Gastrocnemius medialis (tissue), 4 donors: ENCODE data around the gene SIGLEC11. TPM values are rescaled to one million over a fixed set of nuclear protein-coding genes. Genes with fewer than 3 reads are reported as not detected.

Source experiments
- ATAC-seq, 2 donors: fragments of 150-250 bp; one replicate each; pipeline ENCODE4 v1.9.1; 2016
- DNase-seq, 2 donors: peaks; one replicate each; pipeline ENCODE4 v3.0.0-alpha.2; 2019
- H3K27ac ChIP-seq, 4 donors: fragments of 200-600 bp; sonication (generic); 1 replicate in 1 of 4; 2 replicates in 3 of 4; pipeline ENCODE4 v1.5.1; 2016 to 2018; ENCODE audit warnings: mild to moderate bottlenecking in 2 of 4, moderate library complexity in 1 of 4
- H3K27me3 ChIP-seq, 3 donors: fragments of 200-600 bp; sonication (generic) in 2 of 3; 1 replicate in 1 of 3; 2 replicates in 2 of 3; pipeline versions ENCODE4 v1.5.1 to v1.6.0; 2016 to 2019; ENCODE audit warnings: mild to moderate bottlenecking in 1 of 3, moderate library complexity in 1 of 3
- H3K36me3 ChIP-seq, 2 donors: fragments of 200-600 bp; sonication (generic) in 1 of 2; one replicate each; pipeline ENCODE4 v1.5.1; 2017 to 2018
- H3K4me1 ChIP-seq, 2 donors: fragments of 200-600 bp; sonication (generic) in 1 of 2; one replicate each; pipeline ENCODE4 v1.5.1; 2016 to 2017; ENCODE audit warnings: mild to moderate bottlenecking in 2 of 2
- H3K4me3 ChIP-seq, 4 donors: fragments of 200-600 bp; sonication (generic) in 3 of 4; 1 replicate in 1 of 4; 2 replicates in 3 of 4; pipeline ENCODE4 v1.5.1; 2016 to 2019; ENCODE audit warnings: mild to moderate bottlenecking in 2 of 4
- H3K9me3 ChIP-seq, 3 donors: fragments of 200-600 bp; sonication (generic) in 2 of 3; 1 replicate in 1 of 3; 2 replicates in 2 of 3; pipeline ENCODE4 v1.5.1; 2016 to 2019
- CTCF ChIP-seq, 5 experiments: fragments of 450-650 bp in 3 of 5; fragments of 200-600 bp in 2 of 5; sonication (generic) in 2 of 5; IDR thresholded peaks in 4 of 5; conservative IDR thresholded peaks in 1 of 5; 1 replicate in 4 of 5; 2 replicates in 1 of 5; pipeline ENCODE4 v1.5.1; 2016 to 2019; ENCODE audit warnings: antibody characterized with exemption in 5 of 5, mild to moderate bottlenecking in 3 of 5, moderate library complexity in 3 of 5
- POLR2A ChIP-seq, 2 donors: fragments of 450-650 bp; IDR thresholded peaks; one replicate each; pipeline ENCODE4 v1.6.1; 2017; ENCODE audit warnings: antibody characterized with exemption in 2 of 2, mild to moderate bottlenecking in 2 of 2, moderate library complexity in 2 of 2
- in situ Hi-C, 4 donors: fragments of 200-750 bp; cut with MboI; loops; one replicate each; pipeline versions ENCODE4 v1.15.0 to v1.8.0; 2017; ENCODE audit warnings: low sequenced_read_pairs in 4 of 4
- intact Hi-C: fragments of 100-400 bp; cut with DNase I; formaldehyde crosslinking; loops from one replicate; pipeline ENCODE4 v1.15.1; 2023; ENCODE audit warnings: low total_unique reads
- total RNA-seq, 4 donors: library from RNA; depleted of rRNA; stranded (reverse); fragments of >200 nt; gene quantifications; one replicate each; pipeline versions ENCODE4 v1.1.0 to v1.2.3, GENCODE V29; 2016

The SIGLEC11 gene
- total RNA-seq, 4 donors from 2014 or later = 0.15 to 0.42 (median 0.25) TPM; not detected in 1

GRCh38 chr19:49953416-49953815 lies 7.6 kb downstream of the SIGLEC11 start:
- peaks cover 0 to 7% (median 0%) of the 10 kb centered on the region in 3 donors for H3K27me3 ChIP-seq
- no peaks in the 10 kb centered on the region for H3K4me1 ChIP-seq
- H3K36me3 ChIP-seq = no peaks in the 10 kb centered on the region
- intact Hi-C loops = no loop called here
- H3K27ac ChIP-seq = no peak overlapping the region
- DNase-seq (no peak), ATAC-seq (no peak)
- no peaks in the 10 kb centered on the region for H3K9me3 ChIP-seq
- TF ChIP-seq CTCF (IDR thresholded peaks at IDR 0.05 in 4 of 5, conservative IDR thresholded peaks at IDR 0.05 in 1 of 5) (no peak), POLR2A (IDR thresholded peaks at IDR 0.05) (no peak)
- H3K4me3 ChIP-seq = no peak overlapping the region
- in situ Hi-C loops = no loop called here

- no peak for TF ChIP-seq POLR2A (IDR thresholded peaks at IDR 0.05)
- no peak for TF ChIP-seq CTCF (IDR thresholded peaks at IDR 0.05 in 4 of 5, conservative IDR thresholded peaks at IDR 0.05 in 1 of 5)
- ATAC-seq = no peak
- Histone ChIP-seq H3K36me3 (no peaks in the 10 kb centered on the region), H3K27me3 (peaks cover 0 to 7% (median 0%) of the 10 kb centered on the region in 3 donors), H3K4me3 (no peak overlapping the region), H3K9me3 (no peaks in the 10 kb centered on the region), H3K27ac (no peak overlapping the region), H3K4me1 (no peaks in the 10 kb centered on the region)
- intact Hi-C loops (no loop called here), in situ Hi-C loops (no loop called here)
- DNase-seq = no peak
Observed at GRCh38 chr19:49952906-49953305, 8.1 kb downstream of the SIGLEC11 start.

GRCh38 chr19:49952479-49952836 lies 8.5 kb downstream of the SIGLEC11 start:
- in situ Hi-C loops (no loop called here), intact Hi-C loops (no loop called here)
- H3K36me3 ChIP-seq = no peaks in the 10 kb centered on the region
- no peak overlapping the region for H3K4me3 ChIP-seq
- TF ChIP-seq POLR2A (IDR thresholded peaks at IDR 0.05) = no peak
- TF ChIP-seq CTCF (IDR thresholded peaks at IDR 0.05 in 4 of 5, conservative IDR thresholded peaks at IDR 0.05 in 1 of 5) = no peak
- H3K4me1 ChIP-seq = no peaks in the 10 kb centered on the region
- DNase-seq (no peak), ATAC-seq (no peak)
- H3K9me3 ChIP-seq = no peaks in the 10 kb centered on the region
- peaks cover 0 to 7% (median 0%) of the 10 kb centered on the region in 3 donors for H3K27me3 ChIP-seq
- no peak overlapping the region for H3K27ac ChIP-seq

GRCh38 chr19:49951806-49952478 lies 9.0 kb downstream of the SIGLEC11 start:
- H3K27me3 ChIP-seq = peaks cover 0 to 7% (median 2%) of the 10 kb centered on the region in 3 donors
- H3K9me3 ChIP-seq = no peaks in the 10 kb centered on the region
- no peak for ATAC-seq
- DNase-seq = no peak
- no peaks in the 10 kb centered on the region for H3K36me3 ChIP-seq
- no peak overlapping the region for H3K27ac ChIP-seq
- TF ChIP-seq POLR2A (IDR thresholded peaks at IDR 0.05) (no peak), CTCF (IDR thresholded peaks at IDR 0.05 in 4 of 5, conservative IDR thresholded peaks at IDR 0.05 in 1 of 5) (no peak)
- intact Hi-C loops = no loop called here
- H3K4me1 ChIP-seq = no peaks in the 10 kb centered on the region
- no peak overlapping the region for H3K4me3 ChIP-seq
- in situ Hi-C loops = no loop called here
